Neural progenitor cell (in vitro differentiated cells): ENCODE results near the gene JAKMIP2. TPM values are rescaled to one million over a fixed set of nuclear protein-coding genes. Genes with fewer than 3 reads are reported as not detected.

Source experiments
- DNase-seq: peaks from one replicate; pipeline ENCODE4 v3.0.0-alpha.2; 2016; ENCODE audit warnings: low spot score
- H2AFZ ChIP-seq: fragments of 200-600 bp; sonication (generic); replicated peaks from 2 replicates; pipeline ENCODE4 v1.6.1; 2016; ENCODE audit warnings: antibody characterized with exemption
- H3F3A ChIP-seq: fragments of 200-600 bp; sonication (generic); 2 replicates; pipeline ENCODE4 v1.6.1; 2016; ENCODE audit warnings: antibody characterized with exemption, low read depth
- H3K27ac ChIP-seq: fragments of 200-600 bp; sonication (generic); 2 replicates; pipeline ENCODE4 v1.5.1; 2016; ENCODE audit warnings: mild to moderate bottlenecking
- H3K27me3 ChIP-seq: fragments of 200-600 bp; sonication (generic); 2 replicates; pipeline ENCODE4 v1.6.1; 2016; ENCODE audit warnings: mild to moderate bottlenecking, moderate library complexity
- H3K36me3 ChIP-seq: fragments of 200-600 bp; sonication (generic); 2 replicates; pipeline ENCODE4 v1.5.1; 2016
- H3K4me1 ChIP-seq: fragments of 200-600 bp; sonication (generic); 2 replicates; pipeline ENCODE4 v1.6.1; 2016; ENCODE audit warnings: mixed run types
- H3K4me2 ChIP-seq: fragments of 200-600 bp; sonication (generic); 2 replicates; pipeline ENCODE4 v1.6.1; 2016
- H3K4me3 ChIP-seq: fragments of 200-600 bp; sonication (generic); 2 replicates; pipeline ENCODE4 v1.5.1; 2016
- H3K79me2 ChIP-seq: fragments of 200-600 bp; sonication (generic); 2 replicates; pipeline ENCODE4 v1.6.1; 2016; ENCODE audit warnings: low read depth
- H3K9ac ChIP-seq: fragments of 200-600 bp; sonication (generic); 2 replicates; pipeline ENCODE4 v1.6.1; 2016
- H3K9me3 ChIP-seq: fragments of 200-600 bp; sonication (generic); 2 replicates; pipeline ENCODE4 v1.5.1; 2016; ENCODE audit warnings: low read depth
- H4K20me1 ChIP-seq: fragments of 200-600 bp; sonication (generic); 2 replicates; pipeline ENCODE4 v1.6.1; 2016; ENCODE audit warnings: low read depth
- H3K27ac Mint-ChIP-seq: 3 replicates; pipeline ENCODE4 v1.8.0; 2021; ENCODE audit warnings: mixed read lengths
- H3K27me3 Mint-ChIP-seq: 2 replicates; pipeline ENCODE4 v1.8.0; 2022; ENCODE audit warnings: low read depth, mild to moderate bottlenecking, inconsistent platforms, moderate library complexity, mixed read lengths; ENCODE audit not compliant: insufficient read depth
- H3K36me3 Mint-ChIP-seq: 3 replicates; pipeline ENCODE4 v1.8.0; 2021; ENCODE audit warnings: mixed read lengths
- H3K4me1 Mint-ChIP-seq: 3 replicates; pipeline ENCODE4 v1.8.0; 2021; ENCODE audit warnings: mixed read lengths
- H3K4me3 Mint-ChIP-seq: 3 replicates; pipeline ENCODE4 v1.8.0; 2021; ENCODE audit warnings: mild to moderate bottlenecking, moderate library complexity, mixed read lengths
- H3K9me3 Mint-ChIP-seq: 3 replicates; pipeline ENCODE4 v1.8.0; 2020; ENCODE audit warnings: mixed read lengths
- EZH2 ChIP-seq: fragments of 200-600 bp; sonication (generic); IDR thresholded peaks from 2 replicates; pipeline ENCODE4 v1.6.1; 2017; ENCODE audit warnings: antibody characterized with exemption, mild to moderate bottlenecking, moderate library complexity
- EZH2phosphoT487 ChIP-seq: fragments of 200-600 bp; sonication (generic); IDR thresholded peaks from 2 replicates; pipeline ENCODE4 v1.6.1; 2017; ENCODE audit warnings: antibody characterized with exemption
- total RNA-seq: library from RNA; depleted of rRNA; stranded (reverse); fragments of >200 nt; gene quantifications from 2 replicates; pipeline ENCODE4 v1.2.3, GENCODE V29; 2015; ENCODE audit warnings: low replicate concordance
- TF ChIP-seq, protein P1 (sequence below): fragments of 200-600 bp; sonication (generic); IDR thresholded peaks from 2 replicates; pipeline ENCODE4 v1.5.1; 2017; ENCODE audit warnings: antibody characterized with exemption, mild to moderate bottlenecking

The JAKMIP2 gene
- total RNA-seq, 1 donor from 2014 or later: 8.2 TPM

GRCh38 chr5:147809830-147810666, 27.5 kb upstream of the JAKMIP2 start:
- no peaks in the 10 kb centered on the region for H3K27me3 Mint-ChIP-seq
- Histone ChIP-seq H3F3A (no peaks in the 10 kb centered on the region), H2AFZ (no peak overlapping the region), H3K27ac (no peak overlapping the region), H3K9me3 (peaks cover under 1% of the 10 kb centered on the region), H3K9ac (no peak overlapping the region), H4K20me1 (no peaks in the 10 kb centered on the region), H3K4me3 (no peak overlapping the region), H3K36me3 (no peaks in the 10 kb centered on the region), H3K4me1 (no peaks in the 10 kb centered on the region), H3K27me3 (no peaks in the 10 kb centered on the region), H3K4me2 (no peak overlapping the region), H3K79me2 (no peaks in the 10 kb centered on the region)
- no peaks in the 10 kb centered on the region for H3K36me3 Mint-ChIP-seq
- TF ChIP-seq, protein P1, sequence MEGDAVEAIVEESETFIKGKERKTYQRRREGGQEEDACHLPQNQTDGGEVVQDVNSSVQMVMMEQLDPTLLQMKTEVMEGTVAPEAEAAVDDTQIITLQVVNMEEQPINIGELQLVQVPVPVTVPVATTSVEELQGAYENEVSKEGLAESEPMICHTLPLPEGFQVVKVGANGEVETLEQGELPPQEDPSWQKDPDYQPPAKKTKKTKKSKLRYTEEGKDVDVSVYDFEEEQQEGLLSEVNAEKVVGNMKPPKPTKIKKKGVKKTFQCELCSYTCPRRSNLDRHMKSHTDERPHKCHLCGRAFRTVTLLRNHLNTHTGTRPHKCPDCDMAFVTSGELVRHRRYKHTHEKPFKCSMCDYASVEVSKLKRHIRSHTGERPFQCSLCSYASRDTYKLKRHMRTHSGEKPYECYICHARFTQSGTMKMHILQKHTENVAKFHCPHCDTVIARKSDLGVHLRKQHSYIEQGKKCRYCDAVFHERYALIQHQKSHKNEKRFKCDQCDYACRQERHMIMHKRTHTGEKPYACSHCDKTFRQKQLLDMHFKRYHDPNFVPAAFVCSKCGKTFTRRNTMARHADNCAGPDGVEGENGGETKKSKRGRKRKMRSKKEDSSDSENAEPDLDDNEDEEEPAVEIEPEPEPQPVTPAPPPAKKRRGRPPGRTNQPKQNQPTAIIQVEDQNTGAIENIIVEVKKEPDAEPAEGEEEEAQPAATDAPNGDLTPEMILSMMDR: no peak
- TF ChIP-seq EZH2phosphoT487 (no peak), EZH2 (no peak)
- H3K9me3 Mint-ChIP-seq: no peaks in the 10 kb centered on the region
- no peak overlapping the region for H3K27ac Mint-ChIP-seq
- no peak for DNase-seq
- H3K4me1 Mint-ChIP-seq: no peaks in the 10 kb centered on the region
- H3K4me3 Mint-ChIP-seq: no peak overlapping the region

- no peaks in the 10 kb centered on the region for H3K9me3 ChIP-seq
- no peak overlapping the region for H3K9ac ChIP-seq
- no peak for DNase-seq
- H3K36me3 ChIP-seq: no peaks in the 10 kb centered on the region
- H3K36me3 Mint-ChIP-seq: no peaks in the 10 kb centered on the region
- no peak overlapping the region for H3K4me2 ChIP-seq
- no peaks in the 10 kb centered on the region for H3K79me2 ChIP-seq
- no peak overlapping the region for H3K27ac ChIP-seq
- H3K9me3 Mint-ChIP-seq: no peaks in the 10 kb centered on the region
- peaks cover 2% of the 10 kb centered on the region for H3K27me3 Mint-ChIP-seq
- no peak overlapping the region for H2AFZ ChIP-seq
- H3F3A ChIP-seq: no peaks in the 10 kb centered on the region
- no peak overlapping the region for H3K4me3 Mint-ChIP-seq
- peaks cover 16% of the 10 kb centered on the region for H3K4me1 Mint-ChIP-seq
- H3K27ac Mint-ChIP-seq: no peak overlapping the region
- no peak overlapping the region for H3K4me3 ChIP-seq
- no peaks in the 10 kb centered on the region for H3K27me3 ChIP-seq
- no peaks in the 10 kb centered on the region for H4K20me1 ChIP-seq
- no peaks in the 10 kb centered on the region for H3K4me1 ChIP-seq
- TF ChIP-seq EZH2phosphoT487 (no peak), EZH2 (no peak)
- TF ChIP-seq, protein P1: no peak
Measured at GRCh38 chr5:147805030-147805454, 22.5 kb upstream of the JAKMIP2 start.

DNA sequence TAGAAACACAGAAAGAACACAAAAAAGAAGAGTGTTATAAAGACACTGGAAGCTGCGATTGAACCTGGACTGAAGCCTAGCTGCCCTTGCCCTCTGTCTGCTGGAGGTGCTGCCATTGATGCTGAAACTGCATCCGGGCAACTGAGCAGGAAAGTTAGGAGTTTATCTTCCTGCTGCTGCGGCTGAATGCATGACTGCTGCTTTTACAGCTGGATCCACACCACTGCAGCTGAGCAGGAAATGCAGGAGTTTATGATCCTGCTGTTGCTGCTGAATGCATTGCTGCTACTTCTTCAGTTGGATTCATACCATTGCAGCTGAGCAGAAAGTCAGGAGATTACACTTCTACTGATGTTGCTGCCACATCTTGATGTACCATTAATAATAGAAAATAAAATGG, 21.8 kb upstream of the JAKMIP2 start:
- no peak overlapping the region for H3K4me2 ChIP-seq
- H3K4me1 ChIP-seq: no peaks in the 10 kb centered on the region
- no peaks in the 10 kb centered on the region for H3K9me3 ChIP-seq
- no peak overlapping the region for H3K9ac ChIP-seq
- H2AFZ ChIP-seq: no peak overlapping the region
- no peak overlapping the region for H3K27ac Mint-ChIP-seq
- no peak for TF ChIP-seq EZH2phosphoT487
- no peak for TF ChIP-seq EZH2
- TF ChIP-seq, protein P1: no peak
- DNase-seq: no peak
- H3K27me3 ChIP-seq: no peaks in the 10 kb centered on the region
- peaks cover 16% of the 10 kb centered on the region for H3K4me1 Mint-ChIP-seq
- H3F3A ChIP-seq: no peaks in the 10 kb centered on the region
- H3K4me3 Mint-ChIP-seq: no peak overlapping the region
- peaks cover 2% of the 10 kb centered on the region for H3K27me3 Mint-ChIP-seq
- no peaks in the 10 kb centered on the region for H3K79me2 ChIP-seq
- H3K36me3 ChIP-seq: no peaks in the 10 kb centered on the region
- H3K9me3 Mint-ChIP-seq: no peaks in the 10 kb centered on the region
- H3K36me3 Mint-ChIP-seq: no peaks in the 10 kb centered on the region
- H3K4me3 ChIP-seq: no peak overlapping the region
- H3K27ac ChIP-seq: no peak overlapping the region
- no peaks in the 10 kb centered on the region for H4K20me1 ChIP-seq
